A549 (cell line): ENCODE measurements around the gene MRPS34. TPM values are rescaled to one million over a fixed set of nuclear protein-coding genes. Genes with fewer than 3 reads are reported as not detected.
A peak's percentile ranks its signal among the peaks of the same experiment; 100 is the strongest.

Source experiments
- ATAC-seq, 2 experiments: fragments of 200-7000 bp in 1 of 2; fragments of >200 bp in 1 of 2; cut with Nextera tagmentation in 1 of 2; cut with Tn5 transposase in 1 of 2; 3 replicates each; pipeline versions ENCODE4 v1.8.0 to v1.9.1; 2018 to 2020; ENCODE audit warnings: mild to moderate bottlenecking in 1 of 2, moderate library complexity in 1 of 2
- CTCF ChIA-PET: fragments of 300-600 bp; sonication (Branson Sonifier 250); formaldehyde crosslinking; extraction: SDS; loops from one replicate; lab custom pipeline; 2021; ENCODE audit warnings: antibody characterized with exemption, inconsistent platforms; lab: Yijun Ruan, JAX
- POLR2A ChIA-PET: fragments of 350-600 bp; formaldehyde crosslinking; extraction: SDS; loops from one replicate; lab custom pipeline; 2021; ENCODE audit warnings: antibody characterized with exemption, inconsistent platforms; lab: Yijun Ruan, JAX
- DNase-seq, 2 experiments: peaks; one replicate each; pipeline versions ENCODE4 v3.0.0 to v3.0.0-alpha.2; 2011 to 2016; ENCODE audit warnings: low read depth in 1 of 2, low spot score in 1 of 2
- FAIRE-seq: peaks from 2 replicates; lab custom pipeline; 2011; peaks lifted over from hg19 to GRCh38; lab: Jason Lieb, UNC
- H3K27ac ChIP-seq, 2 experiments: fragments of >200 bp; sonication (Bioruptor Twin); formaldehyde crosslinking; 3 replicates each; pipeline ENCODE4 v1.5.1; 2016 to 2017
- H3K4me1 ChIP-seq: fragments of >200 bp; sonication (Bioruptor Twin); formaldehyde crosslinking; 3 replicates; pipeline ENCODE4 v1.6.1; 2016
- H3K4me2 ChIP-seq: fragments of >200 bp; sonication (Bioruptor Twin); formaldehyde crosslinking; 3 replicates; pipeline ENCODE4 v1.6.1; 2016
- H3K4me3 ChIP-seq: fragments of >200 bp; sonication (Bioruptor Twin); formaldehyde crosslinking; 3 replicates; pipeline ENCODE4 v1.5.1; 2016
- H3K9me3 ChIP-seq: fragments of >200 bp; sonication (Bioruptor Twin); formaldehyde crosslinking; 3 replicates; pipeline ENCODE4 v1.6.1; 2016
- CHD4 ChIP-seq: fragments of 200-600 bp; sonication (generic); IDR thresholded peaks from 2 replicates; pipeline ENCODE4 v1.6.1; 2016; ENCODE audit warnings: antibody characterized with exemption, mild to moderate bottlenecking, borderline replicate concordance
- EHF ChIP-seq: fragments of 250-450 bp; sonication (Bioruptor Pico); IDR thresholded peaks from 2 replicates; pipeline ENCODE4 v1.5.0; 2020; ENCODE audit warnings: mild to moderate bottlenecking
- ELK1 ChIP-seq: fragments of 150-350 bp; IDR thresholded peaks from 2 replicates; pipeline ENCODE4 v1.6.1; 2014; ENCODE audit warnings: low read depth, mild to moderate bottlenecking, low read length
- EP300 ChIP-seq, 2 experiments: fragments of >200 bp; sonication (Bioruptor Twin); formaldehyde crosslinking; IDR thresholded peaks; 2 replicates in 1 of 2; 3 replicates in 1 of 2; pipeline ENCODE4 v1.6.1; 2016 to 2017
- ESRRA ChIP-seq: fragments of 150-350 bp; IDR thresholded peaks from 2 replicates; pipeline ENCODE4 v1.6.1; 2014; ENCODE audit warnings: mild to moderate bottlenecking, low read length, borderline replicate concordance
- FOSB ChIP-seq: fragments of 250-450 bp; sonication (Bioruptor Pico); IDR thresholded peaks from 2 replicates; pipeline ENCODE4 v1.5.0; 2020; ENCODE audit warnings: mild to moderate bottlenecking, moderate library complexity
- GATA3 ChIP-seq: IDR thresholded peaks from 2 replicates; pipeline ENCODE4 v1.6.1; 2012; ENCODE audit warnings: borderline replicate concordance
- HDAC2 ChIP-seq: fragments of 200-600 bp; sonication (generic); IDR thresholded peaks from 2 replicates; pipeline ENCODE4 v1.6.1; 2016
- HEYL ChIP-seq: fragments of 250-450 bp; sonication (Bioruptor Pico); IDR thresholded peaks from 2 replicates; pipeline ENCODE4 v1.8.0; 2021; ENCODE audit warnings: mild to moderate bottlenecking, moderate library complexity
- JUNB ChIP-seq: fragments of >200 bp; sonication (Bioruptor Twin); formaldehyde crosslinking; IDR thresholded peaks from 2 replicates; pipeline ENCODE4 v1.6.1; 2016
- KDM5A ChIP-seq: fragments of 200-600 bp; sonication (generic); IDR thresholded peaks from 2 replicates; pipeline ENCODE4 v1.6.1; 2016; ENCODE audit warnings: antibody characterized with exemption, mild to moderate bottlenecking
- MAZ ChIP-seq: fragments of 150-350 bp; IDR thresholded peaks from 2 replicates; pipeline ENCODE4 v1.6.1; 2014; ENCODE audit warnings: antibody characterized with exemption, low read depth, low read length, borderline replicate concordance
- NPAS2 ChIP-seq: fragments of 250-450 bp; sonication (Bioruptor Pico); IDR thresholded peaks from 2 replicates; pipeline ENCODE4 v1.8.0; 2022; ENCODE audit warnings: mild to moderate bottlenecking, moderate library complexity, borderline replicate concordance
- POLR2A ChIP-seq: IDR thresholded peaks from 2 replicates; pipeline ENCODE4 v1.6.1; 2012; ENCODE audit warnings: mild to moderate bottlenecking, low read length
- RAD21 ChIP-seq, 2 experiments: fragments of >200 bp in 1 of 2; sonication (Bioruptor Twin) in 1 of 2; formaldehyde crosslinking in 1 of 2; IDR thresholded peaks in 1 of 2; conservative IDR thresholded peaks in 1 of 2; 2 replicates in 1 of 2; 3 replicates in 1 of 2; pipeline ENCODE4 v1.6.1; 2012 to 2018; ENCODE audit warnings: inconsistent platforms in 1 of 2
- RARB ChIP-seq: fragments of 250-450 bp; sonication (Bioruptor Pico); IDR thresholded peaks from 2 replicates; pipeline ENCODE4 v1.8.0; 2021; ENCODE audit warnings: mild to moderate bottlenecking, moderate library complexity
- ZC3H11A ChIP-seq: fragments of 450-650 bp; IDR thresholded peaks from 2 replicates; pipeline ENCODE4 v1.6.1; 2014; ENCODE audit warnings: antibody characterized with exemption, mild to moderate bottlenecking
- ZNF302 ChIP-seq: fragments of 250-450 bp; sonication (Bioruptor Pico); IDR thresholded peaks from 2 replicates; pipeline ENCODE4 v1.9.0; 2021; ENCODE audit warnings: inconsistent platforms, mild to moderate bottlenecking, moderate library complexity
- ZSCAN20 ChIP-seq: fragments of 250-450 bp; sonication (Bioruptor Pico); IDR thresholded peaks from 2 replicates; pipeline ENCODE4 v1.8.0; 2022; ENCODE audit warnings: mild to moderate bottlenecking, moderate library complexity
- WGBS: methylation state at CpG from one replicate; pipeline ENCODE4 v1.1.6; 2017; ENCODE audit errors: missing lambda C conversion rate; 5-methylcytosine and 5-hydroxymethylcytosine counted together
- polyA plus RNA-seq, 4 experiments: library from polyadenylated mRNA; depleted of rRNA in 3 of 4; stranded (reverse); fragments of >200 nt; fragmentation: RNase III in 1 of 4; extraction: RNeasy Plus Mini Kit Qiagen cat#74134 plus additional on column Dnase treatment in 1 of 4; gene quantifications; 2 replicates in 3 of 4; 3 replicates in 1 of 4; pipeline ENCODE4 v1.2.3, GENCODE V29; 2011 to 2017
- TF ChIP-seq, protein P1 (sequence below): IDR thresholded peaks from 2 replicates; pipeline ENCODE4 v1.6.1; 2012
- TF ChIP-seq, protein P2 (sequence below): fragments of 250-450 bp; sonication (Bioruptor Pico); IDR thresholded peaks from 2 replicates; pipeline ENCODE4 v1.5.0; 2021; ENCODE audit warnings: mild to moderate bottlenecking, moderate library complexity, borderline replicate concordance

MRPS34 gene
- polyA plus RNA-seq, 2 of the 4 experiments (the other 2 are of a cell fraction) = 118 to 220 TPM

- peaks cover 23% of the 10 kb centered on the region for H3K4me1 ChIP-seq
- H3K27ac ChIP-seq = no peak overlapping the region
- ATAC-seq = no peak
- no peaks in the 10 kb centered on the region for H3K9me3 ChIP-seq
- H3K4me2 ChIP-seq = no peak overlapping the region
- no peak for DNase-seq
- TF ChIP-seq EHF (CRISPR knock-in tag) (no peak), ZNF302 (no peak), ZSCAN20 (CRISPR knock-in tag) (no peak), POLR2A (peak; percentile 5; the same call in 1 of the 2 replicates)
- TF ChIP-seq, protein P1, sequence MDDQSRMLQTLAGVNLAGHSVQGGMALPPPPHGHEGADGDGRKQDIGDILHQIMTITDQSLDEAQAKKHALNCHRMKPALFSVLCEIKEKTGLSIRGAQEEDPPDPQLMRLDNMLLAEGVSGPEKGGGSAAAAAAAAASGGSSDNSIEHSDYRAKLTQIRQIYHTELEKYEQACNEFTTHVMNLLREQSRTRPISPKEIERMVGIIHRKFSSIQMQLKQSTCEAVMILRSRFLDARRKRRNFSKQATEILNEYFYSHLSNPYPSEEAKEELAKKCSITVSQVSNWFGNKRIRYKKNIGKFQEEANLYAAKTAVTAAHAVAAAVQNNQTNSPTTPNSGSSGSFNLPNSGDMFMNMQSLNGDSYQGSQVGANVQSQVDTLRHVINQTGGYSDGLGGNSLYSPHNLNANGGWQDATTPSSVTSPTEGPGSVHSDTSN = 0 out of 2 replicates have a peak, but pooled peaks have one; percentile 9
- whole genome bisulfite sequencing = 86% methylated on average over 32 of the region's 36 CpGs
- no peak for FAIRE-seq
- H3K4me3 ChIP-seq = no peak overlapping the region
- ChIA-PET CTCF (interaction anchor here (0.8 to 1.6 kb wide), 3 partner anchors 12 to 152 kb away, joined by 3 to 6 read pairs (median 3); no protein-coding TSS in a partner anchor), POLR2A (no interaction called here)
Measured at GRCh38 chr16:1777375-1778199, 4.7 kb upstream of the MRPS34 start.

GRCh38 chr16:1776991-1777374 is 4.0 kb upstream of the MRPS34 start:
- DNase-seq (no peak), ATAC-seq (no peak), FAIRE-seq (no peak)
- H3K4me2 ChIP-seq = no peak overlapping the region
- H3K9me3 ChIP-seq = no peaks in the 10 kb centered on the region
- no peak for TF ChIP-seq RARB (CRISPR knock-in tag)
- TF ChIP-seq, protein P1 = no peak
- no peak for TF ChIP-seq HDAC2
- TF ChIP-seq POLR2A = no peak
- TF ChIP-seq KDM5A = no peak
- TF ChIP-seq ESRRA = no peak
- TF ChIP-seq, protein P2, sequence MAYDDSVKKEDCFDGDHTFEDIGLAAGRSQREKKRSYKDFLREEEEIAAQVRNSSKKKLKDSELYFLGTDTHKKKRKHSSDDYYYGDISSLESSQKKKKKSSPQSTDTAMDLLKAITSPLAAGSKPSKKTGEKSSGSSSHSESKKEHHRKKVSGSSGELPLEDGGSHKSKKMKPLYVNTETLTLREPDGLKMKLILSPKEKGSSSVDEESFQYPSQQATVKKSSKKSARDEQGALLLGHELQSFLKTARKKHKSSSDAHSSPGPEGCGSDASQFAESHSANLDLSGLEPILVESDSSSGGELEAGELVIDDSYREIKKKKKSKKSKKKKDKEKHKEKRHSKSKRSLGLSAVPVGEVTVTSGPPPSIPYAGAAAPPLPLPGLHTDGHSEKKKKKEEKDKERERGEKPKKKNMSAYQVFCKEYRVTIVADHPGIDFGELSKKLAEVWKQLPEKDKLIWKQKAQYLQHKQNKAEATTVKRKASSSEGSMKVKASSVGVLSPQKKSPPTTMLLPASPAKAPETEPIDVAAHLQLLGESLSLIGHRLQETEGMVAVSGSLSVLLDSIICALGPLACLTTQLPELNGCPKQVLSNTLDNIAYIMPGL (CRISPR knock-in tag) = no peak
- no peak for TF ChIP-seq ELK1
- no peak for TF ChIP-seq FOSB
- ChIA-PET POLR2A (no interaction called here), CTCF (interaction anchor here (1.1 to 1.6 kb wide), 2 partner anchors 13 to 153 kb away, joined by 3 to 6 read pairs; no protein-coding TSS in a partner anchor)
- no peak overlapping the region for H3K27ac ChIP-seq
- 95% methylated on average over 22 of the region's 22 CpGs for WGBS
- H3K4me1 ChIP-seq = peaks cover 23% of the 10 kb centered on the region
- H3K4me3 ChIP-seq = no peak overlapping the region

DNA sequence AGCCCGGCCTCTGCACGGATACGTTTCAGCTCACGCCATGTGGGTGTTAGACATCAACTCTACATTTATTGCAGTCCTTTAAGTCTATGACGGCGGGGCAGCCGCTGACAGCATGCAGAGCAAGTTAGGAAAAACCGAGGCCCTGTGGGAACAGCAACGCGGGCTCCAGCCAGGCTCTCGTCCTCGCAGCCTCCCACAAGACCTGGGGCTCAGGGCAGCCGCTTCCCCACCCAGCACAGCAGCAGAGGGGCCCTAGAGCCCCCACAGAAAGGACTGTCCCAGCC is 3.7 kb upstream of the MRPS34 start:
- no peak for FAIRE-seq
- Histone ChIP-seq H3K4me1 (peaks cover 23% of the 10 kb centered on the region), H3K4me2 (no peak overlapping the region), H3K27ac (no peak overlapping the region), H3K4me3 (no peak overlapping the region), H3K9me3 (no peaks in the 10 kb centered on the region)
- ChIA-PET CTCF (interaction anchor here (1.6 kb wide), 1 partner anchor 153 kb away, joined by 6 read pairs; no protein-coding TSS in a partner anchor), POLR2A (no interaction called here)
- 94% methylated on average over 13 of the region's 13 CpGs for WGBS
- TF ChIP-seq HEYL (CRISPR knock-in tag) = no peak
- no peak for TF ChIP-seq GATA3
- no peak for TF ChIP-seq ZNF302
- TF ChIP-seq NPAS2 (CRISPR knock-in tag) = no peak
- TF ChIP-seq RAD21 (conservative IDR thresholded peaks at IDR 0.05 in 1 of 2, IDR thresholded peaks at IDR 0.05 in 1 of 2) = no peak
- TF ChIP-seq EP300 (IDR thresholded peaks at IDR 0.05) = no peak
- TF ChIP-seq ESRRA = no peak
- no peak for TF ChIP-seq MAZ
- TF ChIP-seq ZC3H11A = no peak
- TF ChIP-seq JUNB = no peak
- no peak for TF ChIP-seq CHD4
- no peak for ATAC-seq
- DNase-seq = no peak
